PFSK-1 (cell line): ENCODE results near the gene SEMA3E.

Experiments used
- POLR2AphosphoS5 ChIP-seq: IDR thresholded peaks from 2 replicates; pipeline ENCODE4 v1.6.1; 2012; ENCODE audit warnings: low read depth, mild to moderate bottlenecking, control low read depth, low read length, moderate library complexity
- REST ChIP-seq, 2 experiments: IDR thresholded peaks; 2 replicates each; pipeline versions ENCODE4 v1.6.1 to v1.8.0; 2011 to 2012; ENCODE audit warnings: low read depth in 2 of 2, low read length in 2 of 2, control low read depth in 1 of 2, inconsistent platforms in 1 of 2, mild to moderate bottlenecking in 1 of 2, moderate library complexity in 1 of 2; ENCODE audit not compliant: insufficient read depth in 1 of 2
- TAF1 ChIP-seq: IDR thresholded peaks from 2 replicates; pipeline ENCODE4 v1.6.1; 2012; ENCODE audit warnings: low read length, control low read depth, borderline replicate concordance; ENCODE audit not compliant: insufficient read depth

DNA sequence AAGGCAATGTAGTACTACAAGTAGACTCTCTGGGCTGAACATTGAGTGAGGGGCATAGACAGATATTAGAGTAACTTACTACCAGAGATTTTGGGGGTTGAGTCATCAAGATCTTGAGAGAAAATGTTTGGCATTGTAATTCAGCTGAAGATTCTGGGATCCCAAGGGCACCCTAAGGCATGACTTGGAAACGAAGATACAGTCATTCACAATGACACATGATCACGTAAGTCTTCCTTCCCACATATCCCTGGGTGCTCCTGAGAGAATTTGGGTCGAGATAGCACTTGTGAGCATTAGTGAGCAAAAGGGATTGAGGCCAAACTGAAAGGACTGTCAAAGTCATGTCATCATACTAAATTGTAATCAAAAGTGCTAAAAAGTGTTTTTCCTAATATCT lies 293.8 kb downstream of the SEMA3E start:
- no peak for TF ChIP-seq REST (IDR thresholded peaks at IDR 0.05; ENCODE audit: insufficient read depth in 1 of 2, low read depth in 2 of 2, low read length in 2 of 2)
- TF ChIP-seq POLR2AphosphoS5 = no peak
- TF ChIP-seq TAF1 = no peak
